Measurements from ENCODE around the gene REV1.

The REV1 gene

GRCh38 chr2:99448556-99448955 is 41.3 kb downstream of the REV1 start:
- no peak for DNase-seq (ENCODE audit: low read depth)

- DNase-seq (ENCODE audit: low read depth) = no peak
Measured at GRCh38 chr2:99445065-99445464, 44.8 kb downstream of the REV1 start.

- no peak for DNase-seq (ENCODE audit: low read depth)
Measured at GRCh38 chr2:99444222-99444621, 45.6 kb downstream of the REV1 start.

DNA sequence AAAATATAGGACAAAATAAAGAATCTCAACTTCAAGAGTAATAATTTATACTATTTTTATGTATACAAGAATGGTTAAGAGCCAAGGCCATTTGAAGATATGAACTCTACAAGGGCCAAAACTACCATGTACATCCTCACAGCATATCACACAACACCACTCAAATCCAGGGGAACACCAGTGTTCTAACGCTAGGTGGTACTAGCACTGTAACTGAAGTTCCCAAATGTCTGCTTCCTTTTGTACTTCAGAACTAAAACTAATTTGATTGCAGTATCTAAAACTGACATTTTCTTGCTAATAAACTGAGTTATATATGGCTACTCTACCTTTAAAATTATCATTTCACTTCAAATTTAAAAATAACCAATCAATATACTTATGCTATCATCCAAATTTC is 47.0 kb downstream of the REV1 start:
- no peak for DNase-seq (ENCODE audit: low read depth)

GRCh38 chr2:99439971-99440505 is 49.8 kb downstream of the REV1 start:
- no peak for DNase-seq (ENCODE audit: low read depth)

- no peak for DNase-seq (ENCODE audit: low read depth)
Measured at GRCh38 chr2:99436874-99437273, 52.9 kb downstream of the REV1 start.

- DNase-seq (ENCODE audit: low read depth) = no peak
Measured at GRCh38 chr2:99433340-99433739, 56.5 kb downstream of the REV1 start.

- no peak for DNase-seq (ENCODE audit: low read depth)
Measured at GRCh38 chr2:99431587-99432275, 58.1 kb downstream of the REV1 start.

GRCh38 chr2:99430614-99431291 is 59.1 kb downstream of the REV1 start:
- DNase-seq (ENCODE audit: low read depth) = peak; percentile 8

GRCh38 chr2:99425022-99425421 is 64.8 kb downstream of the REV1 start:
- no peak for DNase-seq (ENCODE audit: low read depth)

GRCh38 chr2:99424371-99424770 is 65.4 kb downstream of the REV1 start:
- DNase-seq (ENCODE audit: low read depth) = no peak

DNA sequence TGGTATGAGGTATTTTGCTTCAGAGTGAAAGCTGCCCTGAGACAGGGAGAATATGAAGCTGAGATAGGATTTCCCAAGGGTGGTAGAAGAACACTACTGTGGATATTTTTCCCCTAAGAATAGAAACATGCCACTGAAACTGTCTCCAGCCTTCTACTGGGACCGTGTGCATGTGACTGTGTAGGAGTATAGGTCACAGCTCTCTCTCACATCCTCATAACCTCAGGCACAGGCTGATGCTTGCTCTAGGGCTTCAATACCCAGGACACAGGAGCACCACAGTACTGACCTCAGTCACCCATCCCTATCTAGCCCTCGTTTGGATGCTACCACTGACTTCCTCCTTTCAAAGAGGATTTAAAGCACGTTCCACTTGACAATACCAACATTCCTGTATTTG is 67.2 kb downstream of the REV1 start:
- DNase-seq (ENCODE audit: low read depth) = no peak

GRCh38 chr2:99421469-99421868 is 68.3 kb downstream of the REV1 start:
- no peak for DNase-seq (ENCODE audit: low read depth)

DNA sequence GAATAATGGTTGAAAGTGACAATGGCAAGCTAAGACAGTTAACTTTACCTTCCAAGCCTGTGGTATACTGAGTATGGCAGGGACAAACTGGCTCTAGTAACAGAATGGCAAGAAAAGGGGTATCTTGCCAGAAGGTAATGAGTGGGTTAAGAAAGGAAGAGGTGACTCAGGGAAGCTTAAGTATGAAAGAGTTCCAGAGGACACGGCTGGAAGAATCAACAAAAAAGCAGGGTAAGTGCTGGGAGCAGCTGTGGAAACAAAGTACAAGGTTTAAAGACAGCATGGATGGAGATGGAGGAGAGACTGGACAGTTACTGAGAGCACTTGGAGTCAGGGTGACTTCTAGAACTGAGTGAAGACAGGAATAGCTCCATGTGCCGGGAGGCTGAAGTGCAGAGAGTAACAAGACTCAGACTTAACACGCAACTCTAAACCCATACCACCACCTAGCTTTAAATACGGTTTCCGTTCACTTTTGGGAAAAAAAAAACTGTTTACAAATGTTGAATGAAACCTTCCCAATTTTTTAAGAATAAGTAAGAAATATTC is 69.0 kb downstream of the REV1 start:
- DNase-seq (ENCODE audit: low read depth) = no peak

DNA sequence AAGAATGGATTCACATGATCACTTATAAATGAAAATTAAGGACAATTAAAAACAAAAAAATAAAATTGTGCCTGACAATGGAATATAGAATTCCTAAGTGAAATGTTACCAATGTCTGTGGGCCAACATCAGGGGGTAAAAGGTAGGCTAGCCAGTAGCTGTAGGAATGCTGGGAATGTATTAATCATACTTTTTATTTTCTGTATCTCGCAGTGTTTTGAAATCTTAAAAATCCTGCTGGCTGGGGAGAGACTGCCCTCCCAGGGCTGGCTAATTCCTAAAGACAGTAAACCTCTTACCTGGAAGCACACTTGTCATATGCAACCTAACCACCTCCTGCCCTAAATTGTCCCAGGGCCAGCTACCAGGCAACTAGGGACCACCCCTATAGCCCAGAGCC is 69.8 kb downstream of the REV1 start:
- DNase-seq (ENCODE audit: low read depth) = no peak

DNA sequence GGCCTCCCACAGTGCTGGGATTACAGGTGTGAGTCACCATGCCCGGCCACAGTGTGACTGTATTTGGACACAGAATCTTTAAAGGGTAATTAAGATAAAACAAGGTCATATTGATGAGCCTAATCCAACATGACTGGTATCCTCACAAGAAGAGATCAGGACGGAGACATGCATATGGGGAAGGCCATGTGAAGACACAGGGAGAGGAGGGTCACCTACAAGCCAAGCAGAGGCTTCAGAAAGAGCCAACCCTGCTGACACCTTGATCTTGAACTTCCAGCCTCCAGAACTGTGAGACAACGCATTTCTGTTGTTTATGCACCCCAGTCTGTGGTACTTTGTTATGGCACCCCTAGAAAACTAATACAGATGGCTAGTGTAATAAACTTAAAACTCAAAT is 72.4 kb downstream of the REV1 start:
- DNase-seq (ENCODE audit: low read depth) = no peak

- DNase-seq (ENCODE audit: low read depth) = no peak
Measured at GRCh38 chr2:99414566-99414965, 75.3 kb downstream of the REV1 start.

DNA sequence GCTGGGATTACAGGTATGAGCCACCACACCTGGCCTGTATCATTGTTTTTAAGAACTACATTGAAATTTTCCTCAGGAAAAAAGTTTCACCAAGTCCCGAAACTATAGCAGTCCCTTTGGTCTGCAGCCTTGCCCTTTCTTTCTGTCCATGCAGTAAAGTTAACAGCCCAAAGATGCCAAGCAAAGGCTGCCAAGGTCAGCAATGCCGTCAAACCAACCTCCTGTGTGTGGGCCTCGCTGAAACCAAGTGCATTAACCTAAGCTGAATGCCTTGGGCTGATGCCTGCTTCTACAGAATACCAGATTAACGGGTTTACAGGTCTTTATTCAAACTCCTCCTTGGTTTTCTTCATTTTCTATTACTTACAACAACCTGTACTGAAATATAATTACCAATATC is 79.5 kb downstream of the REV1 start:
- DNase-seq (ENCODE audit: low read depth) = no peak

GRCh38 chr2:99406137-99406536 is 83.7 kb downstream of the REV1 start:
- no peak for DNase-seq (ENCODE audit: low read depth)

DNA sequence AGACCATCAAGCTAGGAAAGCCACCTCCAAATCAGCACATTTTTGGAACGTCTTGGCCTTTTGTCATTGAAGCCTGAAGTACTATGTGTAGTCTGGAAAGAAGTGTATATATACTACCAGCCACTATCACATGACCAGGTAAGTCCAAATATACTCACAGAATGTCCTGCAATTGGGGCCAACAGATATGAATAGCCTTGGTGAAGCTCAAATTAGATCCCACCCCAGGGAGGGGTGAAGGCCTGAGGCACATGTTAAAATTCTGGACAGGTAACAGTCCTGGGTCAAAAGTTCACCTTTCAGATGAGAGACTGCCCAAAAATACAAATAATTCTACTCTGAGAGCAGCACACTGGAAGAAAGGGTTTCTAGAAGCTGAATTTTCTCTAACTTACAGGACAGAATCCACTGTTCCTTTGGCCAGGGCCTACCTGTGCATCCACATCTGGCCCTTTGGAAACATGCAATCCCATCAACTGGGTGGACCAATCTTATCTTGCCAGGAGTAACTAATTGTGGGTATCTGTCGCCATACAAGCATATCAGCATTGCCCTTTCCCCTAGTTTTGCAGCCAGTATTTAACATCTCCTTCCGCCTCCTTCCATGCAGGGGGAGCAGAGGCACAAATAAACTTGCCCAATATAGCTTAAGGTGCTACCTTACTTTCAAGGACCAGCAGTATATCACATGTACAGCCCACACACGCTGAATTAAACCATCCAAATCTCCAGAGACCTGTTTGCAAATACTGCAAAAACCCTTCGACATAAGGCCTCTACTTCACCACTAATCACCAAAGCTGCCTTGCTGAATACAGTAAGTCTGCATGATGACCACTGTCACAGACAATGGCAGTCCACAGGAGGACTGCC is 84.8 kb downstream of the REV1 start:
- no peak for DNase-seq (ENCODE audit: low read depth)

DNA sequence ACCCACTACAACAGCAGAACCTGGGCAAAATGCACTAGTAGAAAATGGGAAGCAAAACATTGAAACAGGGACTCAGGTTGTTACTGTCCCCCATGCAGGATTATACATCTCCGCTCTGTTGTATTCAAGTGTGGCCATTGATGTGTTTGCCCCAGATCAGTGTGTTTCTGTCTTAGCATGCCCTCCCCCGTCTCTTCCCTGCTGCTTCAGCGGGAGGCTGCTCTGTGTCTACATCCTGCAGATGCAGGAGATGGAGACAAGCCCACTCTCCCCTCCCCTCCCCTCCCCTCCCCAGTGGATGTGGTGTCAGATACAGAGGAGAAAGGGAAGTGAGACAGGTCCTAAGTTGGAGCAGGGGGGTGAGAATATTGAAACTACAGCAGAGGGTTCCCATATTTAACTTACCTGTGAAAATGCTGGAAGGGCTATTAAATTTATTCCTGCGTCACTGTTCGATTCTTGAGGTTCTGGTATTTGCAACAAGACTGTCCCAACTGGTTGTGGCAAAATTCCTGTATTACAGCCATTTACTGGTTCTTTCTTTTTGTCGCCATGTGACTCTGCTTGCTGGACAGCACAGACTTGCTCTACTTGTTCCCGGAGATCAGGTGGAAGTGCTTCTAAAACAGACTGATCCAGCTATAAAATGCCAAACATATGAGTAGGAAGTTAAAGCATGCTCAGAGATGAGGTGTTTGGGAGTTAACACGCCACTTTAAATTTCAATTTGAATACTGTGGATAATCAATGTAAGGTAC is 85.6 kb downstream of the REV1 start:
- no peak for DNase-seq (ENCODE audit: low read depth)

DNA sequence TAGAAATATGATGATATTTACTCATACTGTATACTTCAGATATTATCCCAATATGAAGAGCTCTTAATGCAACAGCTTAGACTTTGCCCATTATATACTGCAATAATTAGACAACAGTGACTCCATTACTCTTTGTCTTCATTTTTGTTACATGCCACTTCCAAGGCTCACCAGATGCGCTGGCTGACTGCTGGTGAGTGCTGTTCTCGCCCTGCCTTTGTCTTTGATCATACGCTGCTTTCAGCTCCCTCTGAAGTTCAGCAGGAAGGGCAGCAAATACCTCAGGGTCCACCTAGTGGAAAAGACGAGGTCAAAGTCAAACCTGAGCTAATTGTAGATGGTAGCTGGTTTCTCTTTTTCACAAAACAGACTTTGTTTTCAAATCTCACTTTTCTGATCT is 86.3 kb downstream of the REV1 start:
- DNase-seq (ENCODE audit: low read depth) = no peak

All from GM04504 (cell line).